ENCODE data around the gene IREB2.
"Not testable (repeated sequence)": the region's sequence is repeated elsewhere in the genome, so short reads cannot be mapped to it uniquely, and the experiment has no call there.

Gene IREB2

DNA sequence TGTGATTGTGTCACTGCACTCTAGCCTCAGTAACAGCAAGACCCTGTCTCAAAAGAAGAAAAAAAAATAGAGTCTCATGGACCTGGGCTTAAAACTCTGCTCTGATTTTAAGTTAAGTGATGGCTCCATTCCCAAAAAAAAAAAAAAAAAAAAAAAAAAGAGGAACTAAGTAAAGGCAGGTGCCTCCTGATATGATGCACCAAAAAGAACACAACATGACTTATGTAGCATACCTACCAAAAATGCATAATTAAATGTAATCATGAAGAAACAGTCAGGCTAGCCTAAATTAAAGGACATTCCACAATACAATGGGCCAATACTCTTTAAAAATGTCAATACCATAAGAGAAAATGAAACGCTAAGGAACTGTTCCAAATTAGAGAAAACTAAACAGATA, 5.4 kb upstream of the IREB2 start:
- FAIRE-seq = no peak
- no peak for DNase-seq (ENCODE audit: insufficient read length, low spot score)
- TF ChIP-seq, protein P1, sequence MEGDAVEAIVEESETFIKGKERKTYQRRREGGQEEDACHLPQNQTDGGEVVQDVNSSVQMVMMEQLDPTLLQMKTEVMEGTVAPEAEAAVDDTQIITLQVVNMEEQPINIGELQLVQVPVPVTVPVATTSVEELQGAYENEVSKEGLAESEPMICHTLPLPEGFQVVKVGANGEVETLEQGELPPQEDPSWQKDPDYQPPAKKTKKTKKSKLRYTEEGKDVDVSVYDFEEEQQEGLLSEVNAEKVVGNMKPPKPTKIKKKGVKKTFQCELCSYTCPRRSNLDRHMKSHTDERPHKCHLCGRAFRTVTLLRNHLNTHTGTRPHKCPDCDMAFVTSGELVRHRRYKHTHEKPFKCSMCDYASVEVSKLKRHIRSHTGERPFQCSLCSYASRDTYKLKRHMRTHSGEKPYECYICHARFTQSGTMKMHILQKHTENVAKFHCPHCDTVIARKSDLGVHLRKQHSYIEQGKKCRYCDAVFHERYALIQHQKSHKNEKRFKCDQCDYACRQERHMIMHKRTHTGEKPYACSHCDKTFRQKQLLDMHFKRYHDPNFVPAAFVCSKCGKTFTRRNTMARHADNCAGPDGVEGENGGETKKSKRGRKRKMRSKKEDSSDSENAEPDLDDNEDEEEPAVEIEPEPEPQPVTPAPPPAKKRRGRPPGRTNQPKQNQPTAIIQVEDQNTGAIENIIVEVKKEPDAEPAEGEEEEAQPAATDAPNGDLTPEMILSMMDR (IDR thresholded peaks at IDR 0.05; ENCODE audit: insufficient read depth, missing control alignments) = no peak

DNA sequence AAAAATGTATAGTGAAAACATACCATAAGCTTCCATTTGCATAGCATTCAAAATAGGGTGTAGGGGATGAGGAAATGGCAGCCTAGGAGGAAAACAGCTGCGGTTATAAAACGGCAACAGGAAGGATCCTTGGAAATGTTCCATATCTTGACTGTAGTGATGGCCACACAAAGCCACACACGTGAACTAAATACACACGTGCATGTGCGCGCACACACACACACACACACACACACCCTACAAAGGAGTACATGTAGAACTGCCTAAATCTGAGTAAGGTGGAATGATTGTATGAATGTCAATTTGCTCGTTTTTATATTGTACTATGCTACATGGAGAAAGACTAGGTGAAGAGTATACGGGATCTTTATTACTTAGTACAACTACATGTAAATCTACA, 3.9 kb upstream of the IREB2 start:
- FAIRE-seq = no peak
- TF ChIP-seq, protein P1 (IDR thresholded peaks at IDR 0.05; ENCODE audit: insufficient read depth, missing control alignments) = no peak
- no peak for DNase-seq (ENCODE audit: insufficient read length, low spot score)

DNA sequence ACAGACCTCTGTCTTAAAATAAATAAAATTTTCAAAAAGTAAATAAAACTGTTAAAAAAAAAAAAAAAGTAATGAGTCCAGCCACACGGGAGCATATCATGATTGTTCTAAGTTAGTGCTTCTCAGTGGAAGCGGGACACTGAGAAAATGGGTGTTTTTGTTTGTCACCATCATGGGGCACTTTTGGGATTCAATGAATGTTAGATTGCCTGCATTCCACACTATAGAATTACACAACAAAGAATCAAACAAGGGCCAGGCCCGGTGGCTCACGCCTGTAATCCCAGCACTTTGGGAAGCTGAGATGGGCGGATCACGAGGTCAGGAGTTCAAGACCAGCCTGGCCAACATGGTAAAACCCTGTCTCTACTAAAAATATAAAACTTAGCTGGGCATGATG, 3.3 kb upstream of the IREB2 start:
- DNase-seq (ENCODE audit: insufficient read length, low spot score); FAIRE-seq: not testable (repeated sequence)

DNA sequence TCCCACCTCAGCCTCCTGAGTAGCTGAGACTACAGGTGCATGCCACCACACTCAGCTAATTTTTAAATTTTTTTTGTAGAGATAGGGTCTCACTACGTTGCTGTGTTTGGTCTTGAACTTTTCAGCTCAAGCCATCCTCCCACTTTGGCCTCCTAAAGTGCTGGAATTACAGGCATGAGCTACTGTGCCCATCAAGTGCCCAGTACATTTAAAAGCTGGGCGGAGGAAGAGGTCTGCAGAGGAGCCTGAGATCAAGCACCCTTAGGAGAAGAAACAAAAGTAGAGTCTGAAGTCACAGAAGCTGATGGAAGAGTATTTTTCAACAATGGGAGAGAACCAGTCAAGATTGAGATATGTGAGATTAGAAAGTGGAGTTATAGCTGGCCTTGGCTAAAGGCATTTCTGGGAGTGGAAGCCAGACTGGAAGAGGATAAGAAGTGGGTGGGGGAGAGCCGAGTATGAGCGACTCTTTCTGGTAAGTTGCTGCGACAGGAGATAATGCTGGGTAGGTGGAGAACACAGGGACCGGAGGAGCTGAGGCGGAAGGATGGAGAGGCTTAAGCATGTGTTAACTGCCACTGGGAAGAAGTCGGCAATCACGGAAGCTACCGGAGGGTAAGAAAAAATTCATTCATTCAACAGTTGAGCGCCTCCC, 782 bp upstream of the IREB2 start:
- FAIRE-seq (no peak), DNase-seq (ENCODE audit: insufficient read length, low spot score) (no peak)

DNA sequence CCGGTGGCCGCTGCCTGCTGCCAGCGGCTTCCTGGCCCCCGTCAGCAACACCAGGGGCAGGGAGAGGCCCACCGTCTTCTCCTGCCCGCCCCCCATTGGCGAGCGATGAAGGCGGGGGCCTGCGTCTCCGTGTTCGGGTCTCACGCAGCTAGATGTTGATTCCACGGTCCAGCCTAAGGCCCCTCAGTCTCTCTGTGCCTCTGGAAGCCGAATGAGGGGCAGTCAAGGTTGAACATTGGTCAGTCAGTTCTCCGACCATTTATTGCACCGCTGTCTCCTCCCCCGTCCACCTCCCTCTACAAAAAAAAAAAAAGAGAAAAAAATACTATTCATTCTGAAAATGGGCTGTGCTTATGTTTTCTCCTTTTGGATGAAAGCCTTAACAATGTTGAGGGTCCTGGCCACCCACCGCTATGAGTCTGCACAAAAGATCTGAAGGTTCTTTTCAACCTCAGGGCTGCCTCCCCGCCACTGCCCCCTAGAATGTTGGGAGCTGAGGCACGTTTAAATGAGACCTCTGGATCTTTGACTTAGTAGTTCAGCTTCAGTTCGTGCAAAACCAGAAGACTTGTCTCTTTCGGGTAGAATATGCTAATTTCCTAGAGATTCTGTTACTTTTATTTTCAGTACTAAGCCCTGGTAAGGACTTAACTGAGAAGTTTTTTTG, 736 bp downstream of the IREB2 start:
- DNase-seq (ENCODE audit: insufficient read length, low spot score) (no peak), FAIRE-seq (no peak)
- TF ChIP-seq, protein P1 (IDR thresholded peaks at IDR 0.05; ENCODE audit: insufficient read depth, missing control alignments) = peak; percentile 31

More for the DNA sequence above, 782 bp upstream of the IREB2 start:
- TF ChIP-seq, protein P1 (IDR thresholded peaks at IDR 0.05; ENCODE audit: insufficient read depth, missing control alignments) = no peak

DNA sequence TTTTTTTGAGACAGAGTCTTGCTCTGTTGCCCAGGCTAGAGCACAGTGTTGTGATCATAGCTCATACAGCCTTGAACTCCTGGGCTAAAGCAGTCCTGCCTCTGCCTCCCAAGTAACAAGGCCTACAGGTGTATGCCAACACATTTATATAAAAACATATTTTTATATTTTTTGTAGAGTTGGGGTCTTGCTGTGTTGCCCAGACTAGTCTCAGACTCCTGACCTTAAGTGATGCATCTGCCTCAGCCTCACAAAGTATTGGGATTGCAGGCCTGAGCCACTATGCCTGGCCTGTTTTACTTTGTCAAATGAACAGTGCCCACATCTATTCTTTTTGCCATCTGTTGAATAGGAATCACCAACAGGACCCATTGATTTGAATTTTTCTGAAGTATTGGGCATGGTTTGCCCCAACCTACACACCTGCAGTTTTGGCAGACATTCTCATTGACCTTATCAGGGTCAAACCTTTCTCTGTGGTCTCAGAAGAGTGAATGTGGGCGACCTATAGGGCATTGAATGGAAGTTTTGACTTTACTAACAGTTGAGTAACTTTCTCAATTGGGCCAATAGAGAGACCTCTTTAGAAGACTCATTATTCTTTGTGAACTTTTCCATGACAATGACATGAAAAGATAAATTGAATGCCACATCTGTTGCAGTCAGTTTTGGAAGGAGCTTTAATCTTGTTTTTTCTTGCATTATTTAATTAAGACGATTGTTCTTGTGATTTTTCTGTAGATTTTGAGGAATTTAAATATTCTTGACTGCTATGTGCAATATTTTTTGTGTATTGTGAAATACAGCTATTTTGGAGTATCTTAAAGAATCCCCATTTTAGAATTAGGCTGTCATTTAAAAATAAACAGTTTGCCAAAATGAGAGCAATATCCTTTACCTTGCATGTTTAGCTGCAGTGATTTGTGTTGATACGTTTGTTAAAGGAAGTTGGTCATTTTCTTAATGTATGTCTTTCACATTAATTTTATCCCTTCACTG, 2.7 kb downstream of the IREB2 start:
- TF ChIP-seq, protein P1 (IDR thresholded peaks at IDR 0.05; ENCODE audit: insufficient read depth, missing control alignments) = no peak
- no peak for FAIRE-seq
- no peak for DNase-seq (ENCODE audit: insufficient read length, low spot score)

DNA sequence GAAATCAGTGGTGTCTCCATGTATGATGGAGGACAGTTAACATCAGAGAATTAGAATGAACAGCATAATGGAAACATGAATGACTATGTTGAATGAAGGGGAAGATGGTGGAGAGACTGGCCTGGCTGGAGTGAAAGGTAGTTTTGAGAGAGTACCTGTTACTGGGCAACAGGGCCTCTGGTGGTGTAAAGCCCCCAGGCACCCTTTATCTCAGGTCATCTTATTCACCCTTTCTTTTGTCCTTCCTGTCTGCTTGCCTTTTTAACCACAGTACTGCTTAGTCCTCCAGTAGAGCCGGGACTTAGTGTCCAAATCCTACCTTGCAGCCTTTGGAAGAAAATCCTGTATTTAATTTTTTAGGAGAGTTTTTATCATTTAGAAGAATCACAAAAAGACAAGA, 6.2 kb downstream of the IREB2 start:
- DNase-seq (ENCODE audit: insufficient read length, low spot score) (no peak), FAIRE-seq (no peak)
- TF ChIP-seq, protein P1 (IDR thresholded peaks at IDR 0.05; ENCODE audit: insufficient read depth, missing control alignments) = no peak

All from D721Med (cell line).